ENCODE data around the gene QARS1.
A peak's percentile ranks its signal among the peaks of the same experiment; 100 is the strongest.

The QARS1 gene

GRCh38 chr3:49120438-49121131 lies 16.0 kb upstream of the QARS1 start, which contains the start of gene USP19:
USP19 (minus strand) TSS chr3:49120823; CDS start chr3:49119145, 1,678 bp downstream.
- DNase-seq (ENCODE audit: low read depth), result peak; percentile 56

GRCh38 chr3:49120096-49120437 lies 15.5 kb upstream of the QARS1 start:
- DNase-seq (ENCODE audit: low read depth), result no peak

GRCh38 chr3:49119439-49119838 lies 14.9 kb upstream of the QARS1 start:
- DNase-seq (ENCODE audit: low read depth), result no peak

GRCh38 chr3:49119036-49119435 lies 14.5 kb upstream of the QARS1 start:
- no peak for DNase-seq (ENCODE audit: low read depth)

- no peak for DNase-seq (ENCODE audit: low read depth)
Measured at GRCh38 chr3:49112262-49112661, 7.7 kb upstream of the QARS1 start.

- DNase-seq (ENCODE audit: low read depth), result no peak
Measured at GRCh38 chr3:49111347-49111746, 6.8 kb upstream of the QARS1 start.

- no peak for DNase-seq (ENCODE audit: low read depth)
Measured at GRCh38 chr3:49110780-49111179, 6.2 kb upstream of the QARS1 start.

GRCh38 chr3:49108346-49108745 lies 3.8 kb upstream of the QARS1 start:
- DNase-seq (ENCODE audit: low read depth), result no peak

- DNase-seq (ENCODE audit: low read depth), result no peak
Measured at GRCh38 chr3:49104052-49104426, 518 bp downstream of the QARS1 start.

GRCh38 chr3:49100046-49100615 lies 4.4 kb downstream of the QARS1 start:
- DNase-seq (ENCODE audit: low read depth), result no peak

- DNase-seq (ENCODE audit: low read depth), result no peak
Measured at GRCh38 chr3:49098910-49099630, 5.5 kb downstream of the QARS1 start.

GRCh38 chr3:49098429-49098828 lies 6.1 kb downstream of the QARS1 start:
- DNase-seq (ENCODE audit: low read depth), result no peak

GRCh38 chr3:49093853-49094767 lies 10.4 kb downstream of the QARS1 start, which contains the start of gene QRICH1:
QRICH1 (minus strand) TSS chr3:49094071; CDS start chr3:49077017, 17,054 bp downstream.
- peak; percentile 93 for DNase-seq (ENCODE audit: low read depth)

- peak; percentile 57 for DNase-seq (ENCODE audit: low read depth)
Measured at GRCh38 chr3:49092938-49093852, 11.4 kb downstream of the QARS1 start.

GRCh38 chr3:49081429-49081828 lies 23.1 kb downstream of the QARS1 start:
- DNase-seq (ENCODE audit: low read depth), result no peak

- no peak for DNase-seq (ENCODE audit: low read depth)
Measured at GRCh38 chr3:49079270-49079669, 25.3 kb downstream of the QARS1 start.

- DNase-seq (ENCODE audit: low read depth), result no peak
Measured at GRCh38 chr3:49076646-49077045, 27.9 kb downstream of the QARS1 start.

- no peak for DNase-seq (ENCODE audit: low read depth)
Measured at GRCh38 chr3:49076116-49076515, 28.4 kb downstream of the QARS1 start.

- DNase-seq (ENCODE audit: low read depth), result no peak
Measured at GRCh38 chr3:49058011-49058410, 46.5 kb downstream of the QARS1 start.

GRCh38 chr3:49057268-49057667 lies 47.3 kb downstream of the QARS1 start:
- DNase-seq (ENCODE audit: low read depth), result no peak

GRCh38 chr3:49054344-49054862 lies 50.2 kb downstream of the QARS1 start:
- DNase-seq (ENCODE audit: low read depth), result no peak
